Jurkat, Clone E6-1 (cell line): ENCODE data around the gene DELE1.

Experiments
- DNase-seq: peaks from one replicate; pipeline ENCODE4 v3.0.0-alpha.2; 2011; ENCODE audit warnings: low read depth, low spot score
- H3K4me3 ChIP-seq: 2 replicates; pipeline ENCODE4 v1.5.1; 2011; ENCODE audit warnings: mild to moderate bottlenecking, low read length, control low read depth, moderate library complexity

DELE1 gene

GRCh38 chr5:141948812-141949211 is 25.1 kb downstream of the DELE1 start:
- no peak overlapping the region for H3K4me3 ChIP-seq
- DNase-seq: no peak

DNA sequence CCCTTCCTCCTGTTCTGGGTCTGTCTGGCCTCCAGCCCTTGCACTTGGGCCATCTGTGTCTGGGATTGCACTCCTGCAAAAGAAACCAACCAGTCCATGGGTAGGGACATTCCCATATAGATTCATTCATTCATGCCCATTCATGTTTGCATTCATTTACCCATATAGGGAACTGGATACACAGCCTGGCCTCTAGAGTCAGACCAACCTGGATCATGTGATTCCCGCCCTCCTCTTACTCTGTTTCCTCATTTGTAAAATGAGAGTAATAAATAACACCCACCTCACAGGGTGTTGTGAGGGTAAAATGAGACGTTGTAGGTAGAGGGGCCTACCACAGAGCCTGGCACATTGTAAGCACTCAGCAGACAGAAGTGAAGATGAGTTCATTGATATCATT is 25.8 kb downstream of the DELE1 start:
- H3K4me3 ChIP-seq: no peak overlapping the region
- no peak for DNase-seq

- no peak for DNase-seq
- no peak overlapping the region for H3K4me3 ChIP-seq
Measured at GRCh38 chr5:141950207-141951005, 26.7 kb downstream of the DELE1 start.

DNA sequence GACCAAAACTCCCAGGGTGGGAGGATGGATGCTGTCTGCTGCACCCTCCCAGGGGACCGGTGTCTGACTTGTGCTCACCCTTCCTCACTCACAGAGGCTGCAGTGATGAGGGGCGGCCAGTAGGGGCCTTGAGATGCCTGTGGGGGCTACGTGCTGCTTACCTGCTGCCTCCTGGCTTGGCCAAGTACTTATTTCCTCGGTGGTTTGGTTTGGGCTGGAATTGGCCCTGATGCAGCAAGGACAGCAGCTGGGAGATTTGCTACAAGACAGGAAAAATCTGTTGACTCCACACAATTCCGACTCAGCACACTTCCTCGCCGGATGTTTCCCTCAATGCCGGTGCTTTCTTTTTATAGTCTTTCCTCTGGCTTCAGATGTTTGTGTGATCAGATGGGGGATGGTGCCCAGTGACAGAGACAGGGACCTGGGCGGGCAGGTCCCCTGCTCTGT is 27.7 kb downstream of the DELE1 start:
- no peak overlapping the region for H3K4me3 ChIP-seq
- DNase-seq: no peak

DNA sequence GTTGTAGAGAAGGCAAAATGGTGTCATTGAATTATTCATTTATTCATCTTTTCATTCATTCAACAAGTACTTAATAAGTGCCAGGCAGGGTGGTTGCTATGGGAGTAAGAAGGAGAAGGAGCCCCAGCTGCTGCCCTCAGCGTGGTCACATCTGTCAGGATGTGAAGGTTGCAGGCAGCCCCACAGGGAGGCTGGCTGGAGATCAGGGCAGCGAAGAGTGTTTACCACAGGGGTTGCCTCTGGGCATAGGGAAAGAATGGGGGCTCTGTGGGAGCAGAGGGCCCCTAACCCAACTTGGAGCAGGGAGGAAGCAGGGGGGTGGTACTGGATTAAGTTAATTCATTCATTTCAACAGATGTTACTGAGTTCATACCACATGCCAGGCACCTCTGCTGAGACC is 28.3 kb downstream of the DELE1 start:
- no peak overlapping the region for H3K4me3 ChIP-seq
- DNase-seq: no peak

DNA sequence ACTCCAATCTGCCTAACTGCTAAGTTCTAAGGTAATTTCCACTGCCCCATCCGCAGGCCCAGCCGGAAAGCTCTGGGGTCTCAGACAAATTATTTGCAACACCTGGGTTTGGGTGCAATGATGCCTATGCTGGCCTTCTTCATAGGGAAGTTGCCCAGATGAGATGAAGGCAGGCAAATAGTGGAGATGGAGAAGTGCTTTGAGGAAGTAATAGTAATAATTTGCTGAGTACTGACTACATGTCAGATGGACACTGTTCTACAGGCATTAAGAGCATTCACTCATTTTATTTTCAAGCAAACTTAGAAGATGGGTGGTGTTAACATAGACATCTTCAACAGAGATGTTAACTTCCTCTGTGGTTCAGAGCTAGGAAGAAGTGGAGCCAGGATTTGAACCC is 30.5 kb downstream of the DELE1 start:
- no peak overlapping the region for H3K4me3 ChIP-seq
- no peak for DNase-seq

DNA sequence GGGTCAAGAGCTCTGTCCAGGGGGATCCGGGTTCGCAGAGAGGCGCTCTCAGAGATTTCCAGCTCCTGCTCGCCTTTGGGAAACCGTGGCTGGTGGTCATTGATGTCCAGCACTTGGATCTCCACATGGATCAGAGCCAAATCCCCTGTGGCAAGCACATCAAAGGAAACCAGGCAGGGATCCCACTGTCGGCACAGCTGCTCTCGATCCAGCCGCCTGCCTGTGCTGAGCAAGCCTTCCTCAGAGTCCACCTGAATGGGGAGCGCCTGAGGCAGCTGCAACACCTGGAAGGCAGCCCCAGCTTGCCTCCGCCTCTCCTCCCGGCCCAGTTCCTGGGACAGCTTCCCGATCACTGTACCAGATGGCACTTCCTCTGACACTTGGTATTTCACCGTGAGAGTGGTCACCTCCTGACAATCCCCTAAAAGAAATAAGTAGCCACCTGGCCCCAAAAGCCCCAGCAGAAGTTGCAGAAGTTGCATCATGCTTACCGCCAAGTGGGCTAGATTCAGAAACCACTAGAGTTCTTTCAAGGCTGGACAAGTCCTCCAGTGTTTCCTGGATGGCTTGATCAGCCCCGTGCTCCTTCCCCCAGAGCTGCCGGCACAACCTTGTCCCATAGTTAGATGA is 33.8 kb downstream of the DELE1 start:
- peak overlapping the region; percentile 40; the same call in 1 of the 2 replicates for H3K4me3 ChIP-seq
- no peak for DNase-seq

GRCh38 chr5:141958113-141958512 is 34.4 kb downstream of the DELE1 start, which contains the start of gene PCDH12:
Gene PCDH12, minus strand, starts transcription at chr5:141958202. Its CDS starts 351 bp downstream, at chr5:141957851.
- H3K4me3 ChIP-seq: peak within 1 kb of the TSS; percentile 40
- peak; percentile 70 for DNase-seq

- no peak for DNase-seq
- H3K4me3 ChIP-seq: peak overlapping the region; percentile 40
Measured at GRCh38 chr5:141958546-141959172, 35.0 kb downstream of the DELE1 start.

GRCh38 chr5:141960018-141960417 is 36.3 kb downstream of the DELE1 start:
- H3K4me3 ChIP-seq: no peak overlapping the region
- DNase-seq: no peak

DNA sequence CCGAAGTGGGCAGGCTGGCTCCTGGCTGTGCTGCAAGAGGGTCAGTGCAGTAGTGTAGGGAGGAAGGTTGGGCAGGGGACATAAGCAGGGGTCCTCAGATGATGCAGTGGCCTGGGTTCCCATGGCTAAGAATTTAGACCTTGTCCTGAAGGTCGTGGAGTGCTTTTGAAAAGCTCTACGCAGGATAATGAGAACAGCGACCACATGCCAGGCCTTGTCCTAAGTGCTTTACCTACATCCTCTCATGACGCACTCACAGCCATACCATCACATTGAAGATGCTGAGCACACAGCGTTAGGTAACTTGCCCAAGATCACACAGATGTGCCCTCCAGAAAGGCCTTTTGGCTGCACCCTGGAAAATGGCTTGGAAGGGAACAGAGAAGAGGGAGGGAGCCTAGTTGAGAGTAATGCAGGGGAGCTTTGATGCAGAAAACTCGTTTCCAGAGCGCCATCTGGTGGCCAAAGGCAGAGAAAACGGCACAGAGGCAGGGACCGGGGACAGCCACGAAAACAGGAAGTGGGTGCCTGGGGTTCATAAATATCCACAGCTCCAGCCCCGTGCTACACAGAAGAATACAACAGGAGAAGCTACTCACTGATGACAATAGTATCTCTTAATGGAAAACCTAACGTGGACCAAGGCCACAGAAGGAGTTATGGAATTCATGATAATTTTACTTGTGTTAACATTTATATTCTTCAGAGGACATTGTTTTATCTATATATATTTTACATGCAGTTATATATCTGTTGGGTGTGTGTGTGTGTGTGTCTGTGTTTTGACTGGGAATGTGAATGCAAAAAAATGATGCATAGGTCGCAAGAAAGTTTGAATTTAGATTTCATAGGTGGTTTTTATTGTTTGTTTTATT is 37.0 kb downstream of the DELE1 start:
- peak; percentile 83 for DNase-seq
- H3K4me3 ChIP-seq: no peak overlapping the region

- DNase-seq: no peak
- no peak overlapping the region for H3K4me3 ChIP-seq
Measured at GRCh38 chr5:141961466-141961865, 37.8 kb downstream of the DELE1 start.

DNA sequence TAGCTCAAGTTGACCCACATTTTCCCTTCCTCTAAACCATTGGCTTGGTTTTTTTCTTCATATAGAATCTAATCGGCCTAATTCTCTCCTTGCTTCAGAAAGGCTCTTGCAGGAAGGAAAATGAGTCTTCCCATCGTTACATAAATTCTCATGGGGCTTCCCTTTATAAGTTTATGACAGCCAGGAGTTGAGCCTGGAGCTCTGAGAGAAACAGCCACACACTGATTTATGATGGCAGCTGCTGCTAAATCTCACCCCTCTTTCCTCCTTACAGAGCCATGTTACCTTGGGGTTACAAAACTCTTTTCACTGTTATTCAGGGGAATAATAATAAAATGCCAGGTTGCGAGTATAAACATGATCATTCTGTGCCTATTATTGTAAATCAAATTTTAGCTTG is 40.0 kb downstream of the DELE1 start:
- H3K4me3 ChIP-seq: no peak overlapping the region
- no peak for DNase-seq

DNA sequence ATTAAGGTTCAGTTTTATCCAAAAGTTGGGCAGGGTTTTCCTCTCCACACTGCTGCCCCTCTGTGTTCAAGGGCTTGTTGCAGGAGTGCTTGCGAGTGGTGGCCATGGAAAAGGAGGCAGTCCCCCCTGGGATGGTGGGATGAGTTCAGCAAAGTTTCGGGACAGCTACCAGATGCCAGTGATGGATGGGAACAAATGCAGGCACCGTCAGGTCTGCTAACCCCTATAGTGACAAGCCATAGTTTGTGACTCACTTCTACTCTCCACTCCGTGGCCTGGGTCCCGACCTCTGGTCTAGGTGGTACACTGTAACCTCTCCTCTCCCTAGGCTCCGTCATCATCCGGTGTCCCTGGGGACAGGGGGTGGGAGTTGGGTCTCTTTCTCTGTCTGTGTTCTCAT is 41.4 kb downstream of the DELE1 start:
- DNase-seq: no peak
- no peak overlapping the region for H3K4me3 ChIP-seq

GRCh38 chr5:141966275-141966962 is 42.7 kb downstream of the DELE1 start:
- no peak overlapping the region for H3K4me3 ChIP-seq
- DNase-seq: no peak

DNA sequence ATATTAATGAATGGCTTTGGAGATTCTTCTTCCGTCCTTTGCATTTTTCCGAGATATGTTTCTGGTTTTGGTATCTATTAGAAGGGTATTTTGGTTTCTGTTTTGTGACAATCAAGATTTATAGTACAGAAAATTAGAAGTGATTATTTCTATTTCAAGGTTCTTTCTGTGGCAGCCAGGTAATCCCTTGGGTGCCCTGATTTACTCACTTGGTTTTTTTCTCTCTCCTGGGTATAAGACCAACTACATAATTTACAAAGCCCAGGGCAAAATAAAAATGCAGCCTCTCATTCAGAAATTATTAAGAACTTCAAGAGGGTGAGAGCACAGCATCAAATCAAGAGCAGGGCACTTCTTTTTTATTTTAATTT is 43.3 kb downstream of the DELE1 start:
- H3K4me3 ChIP-seq: no peak overlapping the region
- no peak for DNase-seq

- peak within 1 kb of the TSS; percentile 89 for H3K4me3 ChIP-seq
Measured at GRCh38 chr5:141968914-141969608, 45.4 kb downstream of the DELE1 start, which contains the start of gene RNF14. Gene RNF14, plus strand, starts transcription at chr5:141969105. Its CDS starts 4,484 bp downstream, at chr5:141973589.

More at GRCh38 chr5:141968914-141969608, 45.4 kb downstream of the DELE1 start, which contains the start of gene RNF14:
- peak; percentile 88 for DNase-seq
